Amniotic stem cell (primary cell): Measurements from ENCODE around the gene TRAPPC2L.

Source experiments
- DNase-seq: peaks from one replicate; lab custom pipeline; 2025; lab: John Stamatoyannopoulos, UW

The TRAPPC2L gene

GRCh38 chr16:88859381-88860091 lies 2.6 kb downstream of the TRAPPC2L start:
- no peak for DNase-seq

GRCh38 chr16:88861359-88861758 lies 4.4 kb downstream of the TRAPPC2L start:
- DNase-seq, result no peak

GRCh38 chr16:88862968-88863367 lies 6.0 kb downstream of the TRAPPC2L start:
- DNase-seq, result no peak

GRCh38 chr16:88863426-88863825 lies 6.5 kb downstream of the TRAPPC2L start:
- DNase-seq, result no peak

- DNase-seq, result no peak
Observed at GRCh38 chr16:88864099-88864498, 7.2 kb downstream of the TRAPPC2L start.

GRCh38 chr16:88864521-88864920 lies 7.6 kb downstream of the TRAPPC2L start:
- DNase-seq, result no peak

GRCh38 chr16:88865310-88865709 lies 8.4 kb downstream of the TRAPPC2L start:
- DNase-seq, result no peak

- DNase-seq, result no peak
Observed at GRCh38 chr16:88865742-88866141, 8.8 kb downstream of the TRAPPC2L start.

- DNase-seq, result no peak
Observed at GRCh38 chr16:88866151-88866920, 9.4 kb downstream of the TRAPPC2L start, which contains the start of gene PABPN1L. PABPN1L (minus strand) TSS chr16:88866660; CDS start chr16:88866606, 54 bp downstream.

GRCh38 chr16:88867581-88868246 lies 10.8 kb downstream of the TRAPPC2L start:
- no peak for DNase-seq

GRCh38 chr16:88868974-88869672 lies 12.2 kb downstream of the TRAPPC2L start:
- DNase-seq, result no peak

GRCh38 chr16:88869673-88869980 lies 12.7 kb downstream of the TRAPPC2L start:
- no peak for DNase-seq

- no peak for DNase-seq
Observed at GRCh38 chr16:88870608-88871348, 13.9 kb downstream of the TRAPPC2L start.

GRCh38 chr16:88871349-88871702 lies 14.4 kb downstream of the TRAPPC2L start:
- DNase-seq, result no peak

GRCh38 chr16:88871730-88872416 lies 14.9 kb downstream of the TRAPPC2L start:
- no peak for DNase-seq

GRCh38 chr16:88872650-88873331 lies 15.9 kb downstream of the TRAPPC2L start:
- no peak for DNase-seq

- DNase-seq, result no peak
Observed at GRCh38 chr16:88874938-88875599, 18.1 kb downstream of the TRAPPC2L start.

GRCh38 chr16:88875703-88876234 lies 18.8 kb downstream of the TRAPPC2L start:
- DNase-seq, result no peak

GRCh38 chr16:88876942-88877526 lies 20.1 kb downstream of the TRAPPC2L start:
- DNase-seq, result no peak
